CD14-positive monocyte (primary cell): Measurements from ENCODE around the gene ZNF692. TPM values are rescaled to one million over a fixed set of nuclear protein-coding genes. Genes with fewer than 3 reads are reported as not detected.
A peak's percentile ranks its signal among the peaks of the same experiment; 100 is the strongest.

Experiments
- DNase-seq, 3 donors: peaks; one replicate each; pipeline ENCODE4 v3.0.0-alpha.2; 2011 to 2022
- H2AFZ ChIP-seq: 2 replicates; pipeline ENCODE4 v1.6.0; 2012; ENCODE audit warnings: mild to moderate bottlenecking, low read depth, low read length, inconsistent platforms; ENCODE audit not compliant: insufficient read depth, poor library complexity, severe bottlenecking
- H3K27ac ChIP-seq, 2 donors: 1 replicate in 1 of 2; 2 replicates in 1 of 2; pipeline ENCODE4 v1.5.1; 2012 to 2013; ENCODE audit warnings: low read length in 2 of 2, control low read depth in 1 of 2, inconsistent platforms in 1 of 2, low read depth in 1 of 2, mild to moderate bottlenecking in 1 of 2
- H3K27me3 ChIP-seq, 2 donors: one replicate each; pipeline versions ENCODE4 v1.6.0 to v1.6.1; 2011 to 2013; ENCODE audit warnings: low read length in 2 of 2; ENCODE audit not compliant: control insufficient read depth in 2 of 2, insufficient read depth in 2 of 2
- H3K36me3 ChIP-seq, 2 donors: replicated peaks in 1 of 2; 1 replicate in 1 of 2; 2 replicates in 1 of 2; pipeline versions ENCODE4 v1.5.1 to v1.6.1; 2012 to 2013; ENCODE audit warnings: low read length in 2 of 2, control low read depth in 1 of 2, inconsistent platforms in 1 of 2, mild to moderate bottlenecking in 1 of 2; ENCODE audit not compliant: insufficient read depth in 2 of 2, control insufficient read depth in 1 of 2
- H3K4me1 ChIP-seq, 2 donors: 1 replicate in 1 of 2; 2 replicates in 1 of 2; pipeline versions ENCODE4 v1.5.1 to v1.6.1; 2012 to 2013; ENCODE audit warnings: low read length in 2 of 2, control low read depth in 1 of 2, inconsistent platforms in 1 of 2, mild to moderate bottlenecking in 1 of 2, moderate library complexity in 1 of 2; ENCODE audit not compliant: insufficient read depth in 2 of 2, control insufficient read depth in 1 of 2
- H3K4me2 ChIP-seq: replicated peaks from 2 replicates; pipeline ENCODE3; 2012; ENCODE audit warnings: low read length, moderate library complexity, mild to moderate bottlenecking; ENCODE audit not compliant: poor library complexity, severe bottlenecking; ENCODE audit errors: extremely low read depth
- H3K4me3 ChIP-seq, 3 experiments: fragments of 200-600 bp in 1 of 3; sonication (generic) in 1 of 3; replicated peaks in 1 of 3; 1 replicate in 2 of 3; 2 replicates in 1 of 3; pipeline ENCODE4 v1.5.1; 2011 to 2013; ENCODE audit warnings: low read length in 3 of 3, mild to moderate bottlenecking in 3 of 3, control low read depth in 2 of 3, low read depth in 2 of 3, inconsistent platforms in 1 of 3, moderate library complexity in 1 of 3
- H3K79me2 ChIP-seq: 2 replicates; pipeline ENCODE4 v1.6.0; 2012; ENCODE audit warnings: mild to moderate bottlenecking, control low read depth, inconsistent platforms, low read length, moderate library complexity; ENCODE audit not compliant: insufficient read depth
- H3K9ac ChIP-seq: 2 replicates; pipeline ENCODE4 v1.6.0; 2017; ENCODE audit warnings: low read length, mild to moderate bottlenecking; ENCODE audit not compliant: insufficient read depth, poor library complexity, severe bottlenecking
- H3K9me3 ChIP-seq, 2 donors: replicated peaks in 1 of 2; 1 replicate in 1 of 2; 2 replicates in 1 of 2; pipeline versions ENCODE4 v1.5.1 to v1.6.1; 2012 to 2013; ENCODE audit warnings: low read length in 2 of 2, control low read depth in 1 of 2; ENCODE audit not compliant: control insufficient read depth in 1 of 2, insufficient read depth in 1 of 2
- H4K20me1 ChIP-seq: 2 replicates; pipeline ENCODE4 v1.6.0; 2012; ENCODE audit warnings: mild to moderate bottlenecking, low read length, control low read depth, moderate library complexity; ENCODE audit not compliant: insufficient read depth
- H3K27ac Mint-ChIP-seq, 7 donors: one replicate each; pipeline ENCODE4 v1.8.0; 2020; ENCODE audit warnings: mild to moderate bottlenecking in 7 of 7, mixed read lengths in 7 of 7, moderate library complexity in 6 of 7, inconsistent platforms in 2 of 7
- H3K27me3 Mint-ChIP-seq, 3 donors: one replicate each; pipeline ENCODE4 v1.8.0; 2021 to 2022; ENCODE audit warnings: low read depth in 3 of 3, mild to moderate bottlenecking in 3 of 3, mixed read lengths in 3 of 3, moderate library complexity in 3 of 3, inconsistent platforms in 1 of 3
- H3K36me3 Mint-ChIP-seq, 2 donors: one replicate each; pipeline ENCODE4 v1.8.0; 2020; ENCODE audit warnings: mixed read lengths in 2 of 2, inconsistent platforms in 1 of 2, mild to moderate bottlenecking in 1 of 2
- H3K4me1 Mint-ChIP-seq: one replicate; pipeline ENCODE4 v1.8.0; 2020; ENCODE audit warnings: mild to moderate bottlenecking, mixed read lengths
- H3K4me3 Mint-ChIP-seq, 2 donors: one replicate each; pipeline ENCODE4 v1.8.0; 2020; ENCODE audit warnings: mild to moderate bottlenecking in 2 of 2, mixed read lengths in 2 of 2, moderate library complexity in 1 of 2
- H3K9me3 Mint-ChIP-seq, 7 donors: one replicate each; pipeline ENCODE4 v1.8.0; 2020 to 2022; ENCODE audit warnings: mixed read lengths in 7 of 7, mild to moderate bottlenecking in 6 of 7, moderate library complexity in 6 of 7, inconsistent platforms in 2 of 7
- WGBS: methylation state at CpG from one replicate; pipeline ENCODE4 v1.1.5; 2013; ENCODE audit warnings: missing lambda C conversion rate; ENCODE audit not compliant: insufficient coverage; 5-methylcytosine and 5-hydroxymethylcytosine counted together
- intact Hi-C, 2 donors: fragments of 100-400 bp; cut with micrococcal nuclease; formaldehyde crosslinking; loops; one replicate each; pipeline versions ENCODE4 v1.15.0 to v1.15.1; 2023
- polyA plus RNA-seq, 3 donors: library from polyadenylated mRNA; depleted of rRNA in 1 of 3; unstranded in 2 of 3; stranded (reverse) in 1 of 3; fragments of 300-500 nt in 2 of 3; fragments of >200 nt in 1 of 3; fragmentation: Illumina TruSeq in 2 of 3; gene quantifications; 1 replicate in 2 of 3; 2 replicates in 1 of 3; pipeline ENCODE4 v1.2.3, GENCODE V29; 2012 to 2021
- TF ChIP-seq, protein P1 (sequence below): fragments of 200-600 bp; IDR thresholded peaks from one replicate; pipeline ENCODE4 v1.8.0; 2022; ENCODE audit warnings: antibody characterized with exemption, mild to moderate bottlenecking

Gene ZNF692
- polyA plus RNA-seq, 3 donors = 2.2 to 59.0 (median 2.4) TPM

DNA sequence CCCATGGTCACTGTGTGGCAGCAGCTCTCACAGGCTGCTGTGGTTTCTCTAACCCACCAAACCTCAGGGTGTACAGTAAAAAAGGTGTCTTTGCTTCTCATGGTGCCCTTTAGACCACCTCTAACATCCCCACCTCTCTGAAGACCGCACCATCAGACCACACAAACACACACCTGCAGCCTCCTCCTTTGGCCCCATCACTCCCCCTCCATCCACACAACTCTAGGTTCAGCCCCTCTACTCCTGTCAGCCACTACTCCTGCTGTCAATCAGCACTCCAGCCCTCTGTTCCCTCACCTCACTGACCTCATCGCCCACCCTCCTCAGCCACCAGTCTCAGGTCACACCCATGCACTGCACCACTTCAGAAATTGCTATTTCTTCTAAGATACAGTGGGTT, 7.5 kb downstream of the ZNF692 start:
- Histone ChIP-seq H3K79me2 (no peaks in the 10 kb centered on the region), H3K4me3 (no peak overlapping the region), H4K20me1 (peaks cover 26% of the 10 kb centered on the region), H3K36me3 (peaks cover 48 to 59% of the 10 kb centered on the region in 2 donors), H3K4me2 (no peak overlapping the region), H3K27ac (no peak overlapping the region), H3K4me1 (peaks cover 6 to 10% of the 10 kb centered on the region in 2 donors), H2AFZ (no peak overlapping the region), H3K9me3 (no peaks in the 10 kb centered on the region), H3K9ac (no peak overlapping the region), H3K27me3 (no peaks in the 10 kb centered on the region)
- Mint-ChIP-seq H3K27me3 (peaks cover 0 to 4% (median 2%) of the 10 kb centered on the region in 3 donors), H3K4me1 (peaks cover 2% of the 10 kb centered on the region), H3K4me3 (no peak overlapping the region), H3K9me3 (peaks cover 0 to 3% (median 0%) of the 10 kb centered on the region in 7 donors), H3K36me3 (peaks cover 60% of the 10 kb centered on the region in 2 donors), H3K27ac (peak overlapping the region in 2 of 7 donors; percentile 34 to 83)
- TF ChIP-seq, protein P1, sequence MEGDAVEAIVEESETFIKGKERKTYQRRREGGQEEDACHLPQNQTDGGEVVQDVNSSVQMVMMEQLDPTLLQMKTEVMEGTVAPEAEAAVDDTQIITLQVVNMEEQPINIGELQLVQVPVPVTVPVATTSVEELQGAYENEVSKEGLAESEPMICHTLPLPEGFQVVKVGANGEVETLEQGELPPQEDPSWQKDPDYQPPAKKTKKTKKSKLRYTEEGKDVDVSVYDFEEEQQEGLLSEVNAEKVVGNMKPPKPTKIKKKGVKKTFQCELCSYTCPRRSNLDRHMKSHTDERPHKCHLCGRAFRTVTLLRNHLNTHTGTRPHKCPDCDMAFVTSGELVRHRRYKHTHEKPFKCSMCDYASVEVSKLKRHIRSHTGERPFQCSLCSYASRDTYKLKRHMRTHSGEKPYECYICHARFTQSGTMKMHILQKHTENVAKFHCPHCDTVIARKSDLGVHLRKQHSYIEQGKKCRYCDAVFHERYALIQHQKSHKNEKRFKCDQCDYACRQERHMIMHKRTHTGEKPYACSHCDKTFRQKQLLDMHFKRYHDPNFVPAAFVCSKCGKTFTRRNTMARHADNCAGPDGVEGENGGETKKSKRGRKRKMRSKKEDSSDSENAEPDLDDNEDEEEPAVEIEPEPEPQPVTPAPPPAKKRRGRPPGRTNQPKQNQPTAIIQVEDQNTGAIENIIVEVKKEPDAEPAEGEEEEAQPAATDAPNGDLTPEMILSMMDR = no peak
- DNase-seq = no peak
- intact Hi-C loops = no loop called here
- 92% methylated on average over 1 of the region's 2 CpGs for WGBS

DNA sequence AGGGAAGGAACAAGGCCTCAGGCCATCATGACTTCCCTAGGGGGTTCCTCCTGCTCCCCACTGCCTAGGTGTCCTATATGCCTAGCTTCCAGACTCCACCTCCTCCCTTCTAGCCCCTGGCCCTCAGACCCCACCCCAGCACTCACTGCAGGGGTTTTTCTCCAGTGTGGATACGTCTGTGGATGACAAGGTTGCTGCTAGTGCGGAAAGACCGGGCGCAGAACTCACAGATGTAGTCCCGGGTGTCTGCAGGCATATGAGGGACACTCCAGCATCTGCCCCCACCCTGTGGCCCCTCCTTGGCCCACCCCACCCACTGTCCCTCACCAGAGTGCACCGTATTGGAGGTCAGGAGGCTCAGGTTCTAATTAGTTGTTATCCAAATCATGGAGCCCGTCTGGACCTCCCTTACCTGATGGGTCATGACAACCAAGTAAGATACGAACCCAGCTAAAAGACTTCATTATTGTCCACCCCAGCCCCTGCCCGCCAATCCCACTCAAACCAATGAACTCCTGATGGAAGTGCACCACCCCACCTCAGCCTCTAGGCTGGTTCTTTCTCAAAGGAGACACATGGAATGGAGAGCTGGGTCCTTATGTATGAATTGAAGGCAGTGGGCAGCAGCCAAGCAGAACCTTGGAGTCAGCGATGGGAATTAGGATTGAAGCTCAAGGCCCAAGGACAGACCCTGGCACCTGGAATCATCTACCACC, 8.2 kb downstream of the ZNF692 start:
- Histone ChIP-seq H3K27ac (no peak overlapping the region), H3K27me3 (no peaks in the 10 kb centered on the region), H3K4me3 (no peak overlapping the region), H3K9me3 (no peaks in the 10 kb centered on the region), H4K20me1 (peaks cover 27% of the 10 kb centered on the region), H3K36me3 (peaks cover 55 to 66% of the 10 kb centered on the region in 2 donors), H3K79me2 (no peaks in the 10 kb centered on the region), H3K9ac (no peak overlapping the region), H3K4me1 (peaks cover 6 to 10% of the 10 kb centered on the region in 2 donors), H3K4me2 (no peak overlapping the region), H2AFZ (no peak overlapping the region)
- TF ChIP-seq, protein P1 = no peak
- DNase-seq = no peak
- Mint-ChIP-seq H3K9me3 (peaks cover 0 to 5% (median 0%) of the 10 kb centered on the region in 7 donors), H3K27ac (no peak overlapping the region), H3K27me3 (peaks cover 0 to 4% (median 2%) of the 10 kb centered on the region in 3 donors), H3K4me3 (no peak overlapping the region), H3K4me1 (peaks cover 2% of the 10 kb centered on the region), H3K36me3 (peaks cover 61 to 63% of the 10 kb centered on the region in 2 donors)
- WGBS = 83% methylated on average over 3 of the region's 10 CpGs
- intact Hi-C loops = no loop called here
